ENCODE measurements around the gene SCP2.

The SCP2 gene

DNA sequence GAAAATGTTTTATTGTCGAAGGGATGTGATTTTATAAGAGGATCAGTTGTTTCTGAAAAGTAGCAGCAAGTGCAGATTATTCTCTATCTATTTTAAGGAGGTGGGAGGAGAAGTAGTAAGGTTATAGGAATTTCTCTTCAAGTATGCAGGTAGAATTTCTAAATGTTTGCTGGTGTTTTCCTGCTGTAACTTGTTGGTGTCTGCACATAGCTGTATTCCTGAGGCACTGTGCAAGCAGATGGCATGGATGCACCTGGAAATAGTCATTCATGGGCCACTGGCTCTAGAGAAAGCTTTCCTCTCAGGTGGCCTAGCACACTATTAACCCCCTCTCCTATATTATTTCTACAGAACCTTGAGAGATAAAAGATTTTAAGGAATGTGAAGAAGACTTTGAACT, 104.7 kb downstream of the SCP2 start:
- H3K4me3 ChIP-seq (ENCODE audit: low read depth, low read length) = no peak overlapping the region
- TF ChIP-seq, protein P1, sequence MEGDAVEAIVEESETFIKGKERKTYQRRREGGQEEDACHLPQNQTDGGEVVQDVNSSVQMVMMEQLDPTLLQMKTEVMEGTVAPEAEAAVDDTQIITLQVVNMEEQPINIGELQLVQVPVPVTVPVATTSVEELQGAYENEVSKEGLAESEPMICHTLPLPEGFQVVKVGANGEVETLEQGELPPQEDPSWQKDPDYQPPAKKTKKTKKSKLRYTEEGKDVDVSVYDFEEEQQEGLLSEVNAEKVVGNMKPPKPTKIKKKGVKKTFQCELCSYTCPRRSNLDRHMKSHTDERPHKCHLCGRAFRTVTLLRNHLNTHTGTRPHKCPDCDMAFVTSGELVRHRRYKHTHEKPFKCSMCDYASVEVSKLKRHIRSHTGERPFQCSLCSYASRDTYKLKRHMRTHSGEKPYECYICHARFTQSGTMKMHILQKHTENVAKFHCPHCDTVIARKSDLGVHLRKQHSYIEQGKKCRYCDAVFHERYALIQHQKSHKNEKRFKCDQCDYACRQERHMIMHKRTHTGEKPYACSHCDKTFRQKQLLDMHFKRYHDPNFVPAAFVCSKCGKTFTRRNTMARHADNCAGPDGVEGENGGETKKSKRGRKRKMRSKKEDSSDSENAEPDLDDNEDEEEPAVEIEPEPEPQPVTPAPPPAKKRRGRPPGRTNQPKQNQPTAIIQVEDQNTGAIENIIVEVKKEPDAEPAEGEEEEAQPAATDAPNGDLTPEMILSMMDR (IDR thresholded peaks at IDR 0.05; ENCODE audit: insufficient read depth, low read depth, low read length, missing control alignments) = no peak
- no peak for DNase-seq (ENCODE audit: low read depth)

DNA sequence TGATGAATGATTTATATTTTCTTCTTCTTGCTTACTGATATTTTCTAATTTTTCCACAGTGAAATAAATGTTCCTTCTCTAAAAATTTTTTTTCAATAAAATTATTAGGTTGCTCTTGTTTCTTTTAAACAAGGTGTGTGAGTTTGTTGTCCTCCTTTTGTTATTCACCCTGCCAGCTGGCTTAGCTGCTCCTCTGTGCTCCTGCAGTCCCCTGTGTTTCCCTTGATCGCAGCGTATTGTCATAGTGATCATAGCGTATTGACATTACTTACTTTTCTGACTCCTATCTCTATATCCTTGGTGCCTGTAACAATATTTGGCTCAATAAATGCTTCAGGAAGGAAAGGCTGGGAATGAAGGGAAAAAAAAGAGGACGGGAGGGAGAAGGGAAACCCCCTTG, 110.1 kb downstream of the SCP2 start:
- TF ChIP-seq, protein P1 (IDR thresholded peaks at IDR 0.05; ENCODE audit: insufficient read depth, low read depth, low read length, missing control alignments) = no peak
- no peak overlapping the region for H3K4me3 ChIP-seq (ENCODE audit: low read depth, low read length)
- DNase-seq (ENCODE audit: low read depth) = no peak

DNA sequence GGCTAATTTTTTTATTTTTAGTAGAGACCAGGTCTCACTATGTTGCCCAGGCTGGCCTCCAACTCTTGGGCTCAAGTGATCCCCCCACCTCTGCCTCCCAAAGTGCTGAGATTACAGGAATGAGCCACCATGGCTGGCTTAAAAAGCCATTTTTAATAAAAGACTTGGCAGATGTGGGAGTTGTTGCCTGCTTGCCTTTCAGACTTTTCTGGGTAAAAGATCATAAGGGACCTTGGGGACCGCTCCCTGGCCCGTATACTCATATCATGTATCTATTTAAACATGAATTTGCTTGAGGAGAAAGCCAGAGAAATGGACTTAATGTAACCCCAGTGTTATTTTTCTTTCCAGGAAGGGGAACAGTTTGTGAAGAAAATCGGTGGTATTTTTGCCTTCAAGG, 111.5 kb downstream of the SCP2 start:
- no peak overlapping the region for H3K4me3 ChIP-seq (ENCODE audit: low read depth, low read length)
- no peak for DNase-seq (ENCODE audit: low read depth)
- TF ChIP-seq, protein P1 (IDR thresholded peaks at IDR 0.05; ENCODE audit: insufficient read depth, low read depth, low read length, missing control alignments) = no peak

DNA sequence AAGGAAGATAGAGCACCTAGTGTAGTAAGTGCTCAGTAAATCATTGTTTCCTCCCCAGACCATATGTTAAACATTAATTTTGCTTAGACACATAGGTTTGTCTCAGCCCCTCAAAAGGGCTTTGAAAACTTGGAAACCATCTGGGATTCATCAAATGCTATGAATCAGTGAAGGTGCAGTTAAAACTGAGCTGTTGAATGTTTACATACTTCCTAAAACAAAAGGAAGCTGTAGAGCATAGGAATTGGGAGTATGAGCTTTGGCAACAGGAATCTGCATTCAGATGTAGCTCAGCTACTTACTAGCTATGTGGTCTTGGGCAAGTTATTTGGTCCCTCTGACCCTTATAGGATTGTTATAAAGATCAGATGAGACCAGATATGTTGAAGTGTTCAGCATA, 116.2 kb downstream of the SCP2 start:
- TF ChIP-seq, protein P1 (IDR thresholded peaks at IDR 0.05; ENCODE audit: insufficient read depth, low read depth, low read length, missing control alignments) = no peak
- no peak for DNase-seq (ENCODE audit: low read depth)
- no peak overlapping the region for H3K4me3 ChIP-seq (ENCODE audit: low read depth, low read length)

DNA sequence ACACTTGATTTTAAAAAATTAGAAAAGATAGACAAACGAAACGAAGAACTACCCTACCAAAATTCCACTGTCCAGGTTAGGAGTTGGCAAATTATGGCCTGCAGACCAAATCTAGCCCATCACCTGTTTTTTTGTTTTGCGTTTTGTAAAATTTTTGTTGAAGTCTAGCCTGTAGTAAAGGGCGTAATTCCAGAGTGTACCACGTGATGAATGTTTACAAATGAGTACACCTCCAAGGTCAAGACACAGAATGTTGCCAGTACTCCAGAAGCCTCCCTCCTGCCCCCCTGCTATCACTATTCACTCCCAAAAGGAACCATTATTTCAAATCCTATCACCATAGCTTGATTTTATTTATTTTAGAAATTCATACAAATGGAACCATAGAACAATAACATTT, 117.8 kb downstream of the SCP2 start:
- H3K4me3 ChIP-seq (ENCODE audit: low read depth, low read length) = no peak overlapping the region

DNA sequence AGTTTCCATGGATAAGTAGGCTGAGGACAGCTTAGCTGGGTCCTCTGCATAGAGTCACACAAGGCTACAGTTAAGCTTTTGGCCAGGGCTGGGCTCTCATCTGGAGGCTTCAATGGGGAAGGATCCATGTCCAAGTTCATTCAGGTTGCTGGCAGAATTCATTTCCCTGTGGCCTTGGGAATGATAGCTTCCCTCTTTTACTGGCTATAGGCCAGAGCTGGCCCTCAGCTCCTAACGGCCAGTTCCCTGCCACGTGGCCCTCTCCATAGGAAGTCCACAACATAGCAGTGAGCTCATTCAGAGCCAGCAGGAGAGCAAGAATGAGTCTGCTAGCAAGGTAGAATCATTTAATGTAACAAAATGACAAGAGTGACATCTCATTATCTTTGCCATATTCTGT, 119.9 kb downstream of the SCP2 start:
- TF ChIP-seq, protein P1 (IDR thresholded peaks at IDR 0.05; ENCODE audit: insufficient read depth, low read depth, low read length, missing control alignments) = no peak
- DNase-seq (ENCODE audit: low read depth) = no peak

More for the DNA sequence above, 117.8 kb downstream of the SCP2 start:
- TF ChIP-seq, protein P1 (IDR thresholded peaks at IDR 0.05; ENCODE audit: insufficient read depth, low read depth, low read length, missing control alignments) = no peak
- DNase-seq (ENCODE audit: low read depth) = no peak

More for the DNA sequence above, 119.9 kb downstream of the SCP2 start:
- H3K4me3 ChIP-seq (ENCODE audit: low read depth, low read length) = no peak overlapping the region

Measured in GM12865 (cell line).